CD8-positive, alpha-beta memory T cell (primary cell): ENCODE measurements around the gene ALKBH5. TPM values are rescaled to one million over a fixed set of nuclear protein-coding genes. Genes with fewer than 3 reads are reported as not detected.
A peak's percentile ranks its signal among the peaks of the same experiment; 100 is the strongest.

Source experiments
- CTCF ChIA-PET: fragments of 350-600 bp; sonication (Branson Sonifier 250); formaldehyde crosslinking; loops from one replicate; lab custom pipeline; 2021; ENCODE audit warnings: antibody characterized with exemption; lab: Charles Lee
- POLR2A ChIA-PET: fragments of 350-600 bp; sonication (Branson Sonifier 250); formaldehyde crosslinking; loops from one replicate; lab custom pipeline; 2021; ENCODE audit warnings: antibody characterized with exemption; lab: Charles Lee
- DNase-seq, 5 donors: peaks; one replicate each; pipeline versions ENCODE4 v3.0.0 to v3.0.0-alpha.2; 2020 to 2022; ENCODE audit warnings: mixed read lengths in 1 of 5
- H3K27ac ChIP-seq: one replicate; pipeline ENCODE4 v1.7.0; 2013; ENCODE audit warnings: low read depth, mild to moderate bottlenecking, low read length, moderate library complexity
- H3K27me3 ChIP-seq: 2 replicates; pipeline ENCODE4 v1.7.0; 2013; ENCODE audit warnings: low read length, mild to moderate bottlenecking; ENCODE audit not compliant: insufficient read depth, poor library complexity, severe bottlenecking
- H3K36me3 ChIP-seq: 2 replicates; pipeline ENCODE4 v1.7.0; 2013; ENCODE audit warnings: mild to moderate bottlenecking, low read length, moderate library complexity; ENCODE audit not compliant: insufficient read depth
- H3K4me1 ChIP-seq: 2 replicates; pipeline ENCODE4 v1.7.0; 2013; ENCODE audit warnings: mild to moderate bottlenecking, low read length, moderate library complexity; ENCODE audit not compliant: insufficient read depth
- H3K4me3 ChIP-seq: 2 replicates; pipeline ENCODE4 v1.7.0; 2013; ENCODE audit warnings: mild to moderate bottlenecking, low read length
- H3K9me3 ChIP-seq: 2 replicates; pipeline ENCODE4 v1.7.0; 2013; ENCODE audit warnings: mild to moderate bottlenecking, low read length
- H3K27ac Mint-ChIP-seq, 8 donors: one replicate each; pipeline ENCODE4 v1.8.0; 2020 to 2021; ENCODE audit warnings: mixed read lengths in 8 of 8, mild to moderate bottlenecking in 6 of 8, inconsistent platforms in 3 of 8, moderate library complexity in 3 of 8
- H3K27me3 Mint-ChIP-seq, 2 donors: one replicate each; pipeline ENCODE4 v1.8.0; 2020 to 2021; ENCODE audit warnings: mixed read lengths in 2 of 2, mild to moderate bottlenecking in 1 of 2, moderate library complexity in 1 of 2
- H3K36me3 Mint-ChIP-seq, 3 donors: one replicate each; pipeline ENCODE4 v1.8.0; 2020 to 2021; ENCODE audit warnings: mixed read lengths in 3 of 3, inconsistent platforms in 1 of 3, mild to moderate bottlenecking in 1 of 3
- H3K4me1 Mint-ChIP-seq, 3 donors: one replicate each; pipeline ENCODE4 v1.8.0; 2020 to 2021; ENCODE audit warnings: mixed read lengths in 3 of 3, inconsistent platforms in 1 of 3, mild to moderate bottlenecking in 1 of 3
- H3K4me3 Mint-ChIP-seq, 7 donors: one replicate each; pipeline ENCODE4 v1.8.0; 2020 to 2021; ENCODE audit warnings: mixed read lengths in 7 of 7, mild to moderate bottlenecking in 6 of 7, moderate library complexity in 4 of 7, inconsistent platforms in 2 of 7
- H3K9me3 Mint-ChIP-seq, 5 donors: one replicate each; pipeline ENCODE4 v1.8.0; 2020 to 2022; ENCODE audit warnings: mixed read lengths in 5 of 5, mild to moderate bottlenecking in 3 of 5, moderate library complexity in 2 of 5, inconsistent platforms in 1 of 5
- polyA plus RNA-seq: library from polyadenylated mRNA; unstranded; fragments of 300-500 nt; fragmentation: Illumina TruSeq; gene quantifications from one replicate; pipeline ENCODE4 v1.2.3, GENCODE V29; 2021
- total RNA-seq, 2 experiments: library from RNA; stranded (reverse); gene quantifications; one replicate each; pipeline ENCODE4 v1.2.3, GENCODE V29; 2021

Gene ALKBH5
- total and polyA plus RNA-seq, 3 experiments from 2014 or later = 117 to 152 (median 123) TPM

- peaks cover 0 to 4% (median 0%) of the 10 kb centered on the region in 3 donors for H3K36me3 Mint-ChIP-seq
- H3K27ac ChIP-seq = peak overlapping the region; percentile 38
- peak overlapping the region; percentile 57 to 99 (median 92) for H3K27ac Mint-ChIP-seq
- H3K27me3 ChIP-seq = no peaks in the 10 kb centered on the region
- peak in 1 of 5 donors; percentile 23 for DNase-seq
- H3K27me3 Mint-ChIP-seq = no peaks in the 10 kb centered on the region
- peaks cover 22 to 42% (median 27%) of the 10 kb centered on the region in 3 donors for H3K4me1 Mint-ChIP-seq
- ChIA-PET POLR2A (interaction anchor here (0.9 to 1.2 kb wide), 3 partner anchors 22 to 43 kb away, joined by 3 to 4 read pairs (median 3); partner anchors contain the start of gene ALKBH5), CTCF (interaction anchor here (1.0 kb wide), 1 partner anchor 9 kb away, joined by 3 read pairs; no protein-coding TSS in a partner anchor)
- peaks cover 18% of the 10 kb centered on the region for H3K4me1 ChIP-seq
- peak overlapping the region; percentile 95 to 100 (median 97) for H3K4me3 Mint-ChIP-seq
- peak overlapping the region; percentile 72 for H3K4me3 ChIP-seq
- H3K36me3 ChIP-seq = no peaks in the 10 kb centered on the region
- H3K9me3 Mint-ChIP-seq = no peaks in the 10 kb centered on the region
- no peaks in the 10 kb centered on the region for H3K9me3 ChIP-seq
These were observed 42.1 kb downstream of the ALKBH5 start for GRCh38 chr17:18225642-18226283.

DNA sequence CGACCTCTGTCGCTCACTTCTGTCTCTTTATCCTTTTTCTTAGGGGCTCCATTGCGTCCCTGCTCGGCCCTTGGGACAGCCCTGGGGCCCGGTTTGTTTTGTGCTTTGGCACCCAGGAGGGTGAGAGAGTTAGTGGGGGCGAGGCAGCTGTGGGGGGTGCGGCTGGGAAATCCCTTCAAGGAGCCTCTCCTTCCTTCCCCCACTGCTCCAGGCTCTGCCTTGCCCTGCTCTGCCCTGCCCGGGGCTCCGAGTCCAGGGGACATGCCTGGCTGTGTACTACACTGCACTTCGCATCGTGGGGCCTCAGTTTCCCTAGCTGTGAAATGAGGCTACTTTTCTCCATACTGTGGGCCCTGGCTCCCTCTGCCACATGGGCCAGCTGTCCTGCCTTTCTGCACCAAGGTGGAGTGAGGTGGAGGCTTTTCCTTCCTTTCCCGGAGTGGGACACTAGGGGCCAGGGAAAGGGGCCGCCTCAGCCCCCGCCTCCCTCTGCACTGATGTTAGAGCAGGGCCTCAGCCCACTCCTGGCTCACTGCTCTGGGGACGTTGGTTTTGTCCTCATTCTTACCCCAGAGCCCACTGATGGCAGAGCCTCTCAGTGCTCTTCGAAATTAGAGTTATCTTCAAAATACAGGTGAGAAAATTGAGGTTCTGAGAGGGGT lies 42.8 kb downstream of the ALKBH5 start:
- no peaks in the 10 kb centered on the region for H3K27me3 Mint-ChIP-seq
- Histone ChIP-seq H3K36me3 (no peaks in the 10 kb centered on the region), H3K27me3 (no peaks in the 10 kb centered on the region), H3K4me1 (peaks cover 18% of the 10 kb centered on the region), H3K27ac (peak overlapping the region; percentile 38), H3K4me3 (peak overlapping the region; percentile 72), H3K9me3 (no peaks in the 10 kb centered on the region)
- DNase-seq = no peak
- H3K27ac Mint-ChIP-seq = peak overlapping the region; percentile 57 to 99 (median 92)
- peaks cover 0 to 4% (median 0%) of the 10 kb centered on the region in 3 donors for H3K36me3 Mint-ChIP-seq
- H3K4me3 Mint-ChIP-seq = peak overlapping the region; percentile 95 to 100 (median 97)
- CTCF ChIA-PET = interaction anchor here (1.0 kb wide), 1 partner anchor 10 kb away, joined by 3 read pairs; no protein-coding TSS in a partner anchor
- H3K4me1 Mint-ChIP-seq = peaks cover 22 to 42% (median 27%) of the 10 kb centered on the region in 3 donors
- no peaks in the 10 kb centered on the region for H3K9me3 Mint-ChIP-seq
- POLR2A ChIA-PET = interaction anchor here (1.2 kb wide), 1 partner anchor 21 kb away, joined by 4 read pairs; no protein-coding TSS in a partner anchor

- no peaks in the 10 kb centered on the region for H3K9me3 ChIP-seq
- H3K27ac ChIP-seq = no peak overlapping the region
- Mint-ChIP-seq H3K36me3 (peaks cover 0 to 9% (median 0%) of the 10 kb centered on the region in 3 donors), H3K4me3 (peak overlapping the region in 6 of 7 donors; percentile 12 to 97 (median 32)), H3K4me1 (peaks cover 22 to 42% (median 27%) of the 10 kb centered on the region in 3 donors), H3K9me3 (no peaks in the 10 kb centered on the region), H3K27me3 (no peaks in the 10 kb centered on the region), H3K27ac (peak overlapping the region in 7 of 8 donors; percentile 8 to 78 (median 50))
- no peak overlapping the region for H3K4me3 ChIP-seq
- ChIA-PET POLR2A (no interaction called here), CTCF (no interaction called here)
- peaks cover 18% of the 10 kb centered on the region for H3K4me1 ChIP-seq
- no peak for DNase-seq
- no peaks in the 10 kb centered on the region for H3K36me3 ChIP-seq
- H3K27me3 ChIP-seq = no peaks in the 10 kb centered on the region
These were observed 44.0 kb downstream of the ALKBH5 start for GRCh38 chr17:18227635-18228034.

DNA sequence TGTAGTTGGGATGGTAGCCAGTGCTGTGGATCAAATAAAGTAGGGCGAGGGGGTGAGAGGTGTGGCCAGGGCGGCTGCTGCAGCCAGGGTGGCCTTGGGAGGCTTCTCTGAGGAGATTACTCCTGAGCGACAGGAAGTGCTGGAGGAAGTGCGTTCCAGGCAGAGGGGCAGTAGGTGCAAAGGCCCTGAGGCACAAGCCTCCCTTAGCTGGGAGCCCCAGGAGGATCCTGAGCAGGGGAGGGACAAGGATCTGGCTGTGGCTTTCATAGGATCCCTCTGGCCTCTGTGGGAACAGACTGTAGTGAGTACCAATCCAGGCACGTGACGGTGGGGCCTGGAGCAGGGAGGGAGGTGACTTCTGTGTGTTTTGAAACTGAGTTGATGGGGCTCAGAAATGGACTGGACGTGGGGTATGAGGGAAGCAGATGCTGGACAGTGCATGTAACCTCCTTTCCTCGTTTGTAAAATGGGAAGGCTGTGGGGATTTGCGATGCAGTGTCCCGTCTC lies 44.6 kb downstream of the ALKBH5 start:
- Histone ChIP-seq H3K27me3 (no peaks in the 10 kb centered on the region), H3K4me3 (no peak overlapping the region), H3K27ac (no peak overlapping the region), H3K4me1 (peaks cover 18% of the 10 kb centered on the region), H3K36me3 (no peaks in the 10 kb centered on the region), H3K9me3 (no peaks in the 10 kb centered on the region)
- ChIA-PET POLR2A (no interaction called here), CTCF (no interaction called here)
- Mint-ChIP-seq H3K27ac (peak overlapping the region in 6 of 8 donors; percentile 14 to 78 (median 49)), H3K4me1 (peaks cover 22 to 42% (median 27%) of the 10 kb centered on the region in 3 donors), H3K9me3 (no peaks in the 10 kb centered on the region), H3K4me3 (peak overlapping the region in 3 of 7 donors; percentile 24 to 77 (median 37)), H3K36me3 (peaks cover 0 to 12% (median 0%) of the 10 kb centered on the region in 3 donors), H3K27me3 (no peaks in the 10 kb centered on the region)
- no peak for DNase-seq

DNA sequence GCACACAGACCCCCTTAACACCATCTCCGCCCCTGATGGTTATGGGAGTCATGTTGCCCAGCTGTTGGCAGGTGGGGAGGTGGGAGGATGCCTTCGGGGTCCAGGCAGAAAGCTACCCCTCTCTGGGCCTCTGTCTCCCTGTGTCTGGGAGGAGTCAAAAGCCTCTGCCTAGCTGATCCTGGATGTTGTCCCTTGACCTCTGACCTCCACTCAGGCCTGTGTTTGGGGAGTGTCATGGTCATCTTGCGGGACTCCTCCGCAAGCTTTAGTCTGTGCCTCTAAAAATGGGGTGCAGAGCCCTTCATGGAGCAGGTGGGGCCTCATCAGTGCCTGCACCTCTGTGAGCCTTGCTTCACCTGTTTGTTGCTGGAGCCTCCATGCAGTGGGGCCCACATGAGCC lies 45.6 kb downstream of the ALKBH5 start:
- H3K27me3 Mint-ChIP-seq = no peaks in the 10 kb centered on the region
- Histone ChIP-seq H3K27me3 (no peaks in the 10 kb centered on the region), H3K9me3 (no peaks in the 10 kb centered on the region), H3K4me3 (no peak overlapping the region), H3K36me3 (no peaks in the 10 kb centered on the region), H3K27ac (no peak overlapping the region), H3K4me1 (peaks cover 18% of the 10 kb centered on the region)
- H3K36me3 Mint-ChIP-seq = peaks cover 0 to 21% (median 0%) of the 10 kb centered on the region in 3 donors
- peaks cover 22 to 42% (median 27%) of the 10 kb centered on the region in 3 donors for H3K4me1 Mint-ChIP-seq
- peak overlapping the region in 2 of 7 donors; percentile 72 to 76 for H3K4me3 Mint-ChIP-seq
- DNase-seq = no peak
- H3K27ac Mint-ChIP-seq = peak overlapping the region in 2 of 8 donors; percentile 17 to 69
- ChIA-PET CTCF (no interaction called here), POLR2A (no interaction called here)
- no peaks in the 10 kb centered on the region for H3K9me3 Mint-ChIP-seq

- H3K27me3 ChIP-seq = no peaks in the 10 kb centered on the region
- CTCF ChIA-PET = no interaction called here
- peaks cover 16% of the 10 kb centered on the region for H3K4me1 ChIP-seq
- Mint-ChIP-seq H3K36me3 (peaks cover 0 to 26% (median 0%) of the 10 kb centered on the region in 3 donors), H3K4me3 (no peak overlapping the region), H3K27ac (peak overlapping the region in 1 of 8 donors; percentile 17), H3K27me3 (no peaks in the 10 kb centered on the region), H3K4me1 (peaks cover 22 to 42% (median 27%) of the 10 kb centered on the region in 3 donors), H3K9me3 (no peaks in the 10 kb centered on the region)
- H3K27ac ChIP-seq = no peak overlapping the region
- H3K4me3 ChIP-seq = no peak overlapping the region
- POLR2A ChIA-PET = no interaction called here
- no peak for DNase-seq
- H3K9me3 ChIP-seq = no peaks in the 10 kb centered on the region
- no peaks in the 10 kb centered on the region for H3K36me3 ChIP-seq
These were observed 46.1 kb downstream of the ALKBH5 start for GRCh38 chr17:18229771-18230170.

- Histone ChIP-seq H3K36me3 (no peaks in the 10 kb centered on the region), H3K4me1 (peaks cover 12% of the 10 kb centered on the region), H3K4me3 (no peak overlapping the region), H3K27ac (no peak overlapping the region), H3K9me3 (no peaks in the 10 kb centered on the region), H3K27me3 (no peaks in the 10 kb centered on the region)
- Mint-ChIP-seq H3K27ac (no peak overlapping the region), H3K9me3 (no peaks in the 10 kb centered on the region), H3K27me3 (no peaks in the 10 kb centered on the region), H3K36me3 (peaks cover 0 to 34% (median 0%) of the 10 kb centered on the region in 3 donors), H3K4me1 (peaks cover 22 to 38% (median 27%) of the 10 kb centered on the region in 3 donors), H3K4me3 (no peak overlapping the region)
- CTCF ChIA-PET = no interaction called here
- POLR2A ChIA-PET = no interaction called here
- DNase-seq = no peak
These were observed 46.9 kb downstream of the ALKBH5 start for GRCh38 chr17:18230288-18231141.
